ENCODE data around the gene PXMP4.

- TF ChIP-seq POLR2A (IDR thresholded peaks at IDR 0.05), result peak; percentile 54 to 57
- TF ChIP-seq CTCF (IDR thresholded peaks at IDR 0.05), result no peak
Measured at GRCh38 chr20:33663161-33664084, 56.7 kb downstream of the PXMP4 start.

Measured in adrenal gland (tissue), 5 donors.